ENCODE data around the gene AADACL4. TPM values are rescaled to one million over a fixed set of nuclear protein-coding genes. Genes with fewer than 3 reads are reported as not detected.
A peak's percentile ranks its signal among the peaks of the same experiment; 100 is the strongest.

The AADACL4 gene
- total RNA-seq: not detected
- 0.05 TPM for polyA plus RNA-seq
- long read RNA-seq, donor 1: 0 reads
- long read RNA-seq, donor 2: 0 reads
- long read RNA-seq, donor 3: 0 reads
- long read RNA-seq, donor 4: 0 reads
- long read RNA-seq, donor 5: 0 reads
- long read RNA-seq, donor 6: 0 reads
- long read RNA-seq, donor 7: 0 reads
- long read RNA-seq, donor 8: 0 reads
- long read RNA-seq, donor 9: 0 reads
- long read RNA-seq, donor 10: 0 reads

DNA sequence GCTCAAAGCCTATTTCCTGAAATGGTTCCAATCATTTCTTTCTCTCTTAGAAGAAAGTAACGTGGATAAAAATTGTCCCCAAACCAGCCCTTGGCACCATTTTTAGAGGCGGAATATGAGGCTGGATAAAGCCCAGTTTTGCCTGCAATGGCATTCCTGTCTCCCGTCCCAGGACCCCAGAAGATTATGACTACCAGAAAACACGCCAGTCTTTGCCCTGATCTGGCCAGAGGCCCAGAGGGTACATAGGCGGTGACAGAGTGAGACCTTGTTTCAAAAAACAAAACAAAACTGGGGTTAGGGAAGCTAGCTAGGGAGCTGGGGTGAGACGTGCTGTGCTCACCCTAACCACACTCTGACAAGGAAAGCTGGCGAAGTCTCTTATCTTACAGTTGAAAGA is at the start of gene AADACL4:
TSS of gene AADACL4 (plus strand) at position 301 of the 400 bp plus-strand sequence. CDS start 462 bp downstream, outside the sequence.
- H3K9me3 ChIP-seq (ENCODE audit: control insufficient read depth in 2 of 2, insufficient read depth in 1 of 2, low read length in 1 of 2): peaks cover 2 to 14% of the 10 kb centered on the region in 2 donors
- no peak within 1 kb of the TSS for H3K4me3 ChIP-seq (ENCODE audit: low read length in 2 of 2)
- no peaks in the 10 kb centered on the region for H3K4me1 ChIP-seq (ENCODE audit: control insufficient read depth in 2 of 2, insufficient read depth in 2 of 2, low read length in 2 of 2)
- no peak for DNase-seq (ENCODE audit: low read depth in 6 of 9, low spot score in 9 of 9)
- WGBS: 88% methylated on average over 7 of the region's 7 CpGs
- H3K36me3 ChIP-seq (ENCODE audit: control insufficient read depth in 2 of 2, insufficient read depth in 2 of 2, low read length in 1 of 2): no peaks in the 10 kb centered on the region
- no peaks in the 10 kb centered on the region for H3K27me3 ChIP-seq (ENCODE audit: control insufficient read depth in 2 of 2, insufficient read depth in 1 of 2, low read length in 1 of 2)
- no peak within 1 kb of the TSS for H3K27ac ChIP-seq (ENCODE audit: low read depth in 1 of 2, low read length in 1 of 2)

DNA sequence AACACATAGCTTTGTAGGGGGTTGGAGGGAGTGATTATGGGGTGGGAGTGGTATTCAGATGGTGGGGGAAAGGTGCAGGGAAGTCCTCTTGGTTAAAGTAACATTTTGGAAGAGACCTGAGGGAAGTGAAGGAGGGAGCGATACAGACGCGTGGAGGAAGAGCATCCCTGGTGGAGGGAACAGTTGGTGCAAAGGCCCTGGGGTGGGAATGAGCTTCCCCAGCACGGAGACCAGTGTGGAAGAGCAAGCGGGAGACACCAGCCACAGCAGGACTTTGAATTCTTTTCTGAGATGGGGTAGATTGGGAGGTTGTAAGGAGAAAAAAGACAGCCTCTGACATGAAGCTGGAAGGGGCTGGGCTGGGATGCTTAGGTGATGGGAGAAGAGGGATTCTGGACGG is 49.4 kb upstream of the AADACL4 start:
- no peak for DNase-seq (ENCODE audit: low read depth in 6 of 9, low spot score in 9 of 9)
- no peaks in the 10 kb centered on the region for H3K9me3 ChIP-seq (ENCODE audit: control insufficient read depth in 2 of 2, insufficient read depth in 1 of 2, low read length in 1 of 2)
- no peaks in the 10 kb centered on the region for H3K36me3 ChIP-seq (ENCODE audit: control insufficient read depth in 2 of 2, insufficient read depth in 2 of 2, low read length in 1 of 2)
- H3K4me1 ChIP-seq (ENCODE audit: control insufficient read depth in 2 of 2, insufficient read depth in 2 of 2, low read length in 2 of 2): peaks cover 0 to 18% of the 10 kb centered on the region in 2 donors
- H3K4me3 ChIP-seq (ENCODE audit: low read length in 2 of 2): peak overlapping the region; percentile 44 to 54
- WGBS: 92% methylated on average over 6 of the region's 6 CpGs
- peaks cover 8 to 42% of the 10 kb centered on the region in 2 donors for H3K27me3 ChIP-seq (ENCODE audit: control insufficient read depth in 2 of 2, insufficient read depth in 1 of 2, low read length in 1 of 2)
- no peak overlapping the region for H3K27ac ChIP-seq (ENCODE audit: low read depth in 1 of 2, low read length in 1 of 2)

DNA sequence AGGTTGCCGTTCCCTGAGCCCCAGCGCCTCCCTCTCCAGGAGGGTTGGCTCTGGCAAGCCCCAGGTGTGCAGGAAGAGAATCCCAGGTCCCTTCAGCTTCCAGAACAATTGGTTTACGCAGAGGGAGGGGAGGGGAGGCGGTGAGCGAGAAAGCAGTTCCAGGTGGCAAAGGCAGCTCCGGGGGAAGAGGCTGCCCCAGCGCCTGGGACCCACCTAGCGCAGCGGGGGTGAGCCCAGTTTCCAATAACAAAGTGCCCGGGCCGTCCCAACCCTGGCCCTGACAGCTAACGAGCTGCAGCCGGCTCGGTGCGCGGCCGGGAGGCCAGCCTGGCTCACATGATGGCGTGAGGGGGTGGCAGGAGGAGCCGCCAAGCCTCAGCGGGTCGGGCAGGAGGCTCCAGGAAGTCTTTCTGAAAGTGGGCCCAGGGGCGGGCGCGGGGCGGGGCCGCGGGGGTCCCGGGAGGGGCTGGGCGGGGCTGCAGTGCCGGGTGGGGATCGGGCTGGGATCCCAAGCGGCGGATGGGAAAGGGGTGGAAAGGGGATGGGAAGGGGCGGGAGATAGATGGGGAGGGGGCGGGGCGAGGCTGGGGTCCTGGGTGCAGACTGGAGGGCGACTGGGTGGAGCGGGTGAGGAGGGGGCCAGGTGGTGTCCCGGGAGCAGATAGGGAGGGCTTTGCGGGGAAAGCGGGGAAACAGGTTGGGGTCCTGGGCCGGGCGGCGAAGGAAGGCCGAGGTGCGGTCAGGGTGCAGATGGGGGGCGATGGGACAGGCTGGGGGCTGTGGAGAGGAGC is 48.7 kb upstream of the AADACL4 start:
- peaks cover 0 to 18% of the 10 kb centered on the region in 2 donors for H3K4me1 ChIP-seq (ENCODE audit: control insufficient read depth in 2 of 2, insufficient read depth in 2 of 2, low read length in 2 of 2)
- H3K36me3 ChIP-seq (ENCODE audit: control insufficient read depth in 2 of 2, insufficient read depth in 2 of 2, low read length in 1 of 2): no peaks in the 10 kb centered on the region
- DNase-seq (ENCODE audit: low read depth in 6 of 9, low spot score in 9 of 9): peak in 4 of 9 donors; percentile 20 to 70 (median 38)
- H3K27me3 ChIP-seq (ENCODE audit: control insufficient read depth in 2 of 2, insufficient read depth in 1 of 2, low read length in 1 of 2): peaks cover 8 to 42% of the 10 kb centered on the region in 2 donors
- no peaks in the 10 kb centered on the region for H3K9me3 ChIP-seq (ENCODE audit: control insufficient read depth in 2 of 2, insufficient read depth in 1 of 2, low read length in 1 of 2)
- H3K4me3 ChIP-seq (ENCODE audit: low read length in 2 of 2): peak overlapping the region; percentile 44 to 54
- H3K27ac ChIP-seq (ENCODE audit: low read depth in 1 of 2, low read length in 1 of 2): peak overlapping the region in 1 of 2 donors; percentile 61
- 5% methylated on average over 47 of the region's 47 CpGs for WGBS

DNA sequence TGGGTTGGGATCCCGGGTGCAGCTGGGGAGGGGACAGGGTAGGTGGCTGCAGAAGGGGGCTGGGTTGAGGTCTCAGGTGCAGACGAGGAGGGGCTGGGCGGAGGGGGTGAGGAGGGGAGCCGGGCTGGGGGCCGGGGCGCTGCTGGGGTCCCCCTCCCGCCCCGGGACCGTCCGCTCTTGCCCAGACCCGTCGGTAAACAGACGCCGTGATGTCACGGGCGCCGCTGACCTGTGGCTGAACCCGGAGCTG is 48.2 kb upstream of the AADACL4 start:
- no peaks in the 10 kb centered on the region for H3K36me3 ChIP-seq (ENCODE audit: control insufficient read depth in 2 of 2, insufficient read depth in 2 of 2, low read length in 1 of 2)
- no peak for DNase-seq (ENCODE audit: low read depth in 6 of 9, low spot score in 9 of 9)
- peak overlapping the region in 1 of 2 donors; percentile 61 for H3K27ac ChIP-seq (ENCODE audit: low read depth in 1 of 2, low read length in 1 of 2)
- H3K27me3 ChIP-seq (ENCODE audit: control insufficient read depth in 2 of 2, insufficient read depth in 1 of 2, low read length in 1 of 2): peaks cover 8 to 42% of the 10 kb centered on the region in 2 donors
- WGBS: 8% methylated on average over 18 of the region's 18 CpGs
- H3K9me3 ChIP-seq (ENCODE audit: control insufficient read depth in 2 of 2, insufficient read depth in 1 of 2, low read length in 1 of 2): no peaks in the 10 kb centered on the region
- peaks cover 0 to 24% of the 10 kb centered on the region in 2 donors for H3K4me1 ChIP-seq (ENCODE audit: control insufficient read depth in 2 of 2, insufficient read depth in 2 of 2, low read length in 2 of 2)
- H3K4me3 ChIP-seq (ENCODE audit: low read length in 2 of 2): peak overlapping the region in 1 of 2 donors; percentile 54

DNA sequence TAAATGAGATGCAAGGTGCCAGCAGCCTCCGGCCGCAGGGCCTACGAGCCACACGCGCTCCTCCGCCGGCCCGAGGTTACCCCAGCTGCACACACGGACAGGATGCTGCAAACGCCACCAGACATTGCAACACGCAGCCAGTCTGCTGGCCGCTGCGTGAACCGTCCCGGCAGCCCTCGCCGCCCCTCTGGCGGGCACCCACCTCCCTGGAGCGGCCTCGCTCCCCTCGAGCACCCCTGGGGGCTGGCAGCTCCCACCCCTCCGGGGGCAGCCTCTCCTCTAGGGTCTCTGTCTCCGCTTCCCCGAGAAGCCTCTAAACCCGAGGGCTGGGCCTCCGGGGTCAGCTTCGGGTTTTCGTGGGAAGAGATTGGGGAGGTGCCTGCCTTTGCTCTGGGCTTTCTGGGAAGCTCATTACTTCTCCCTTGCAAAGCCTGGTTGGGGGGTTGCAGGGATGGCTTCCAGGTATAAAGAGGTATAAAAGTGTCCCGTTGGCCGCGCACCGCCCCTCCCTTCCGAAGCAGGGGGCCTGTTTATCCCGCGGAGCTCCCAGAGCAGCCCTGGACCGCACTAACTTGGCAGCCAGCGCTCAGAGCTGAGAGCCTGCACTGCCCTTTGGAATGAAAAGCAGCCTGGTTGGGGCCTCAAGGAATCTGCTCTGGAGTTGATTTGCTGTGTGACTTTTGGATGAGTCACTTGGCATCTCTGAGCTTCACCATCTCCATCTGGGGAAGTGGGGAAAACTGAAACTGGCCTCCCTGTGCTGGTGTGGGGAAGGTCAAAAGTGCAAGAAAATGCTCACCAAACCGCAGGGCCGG is 47.7 kb upstream of the AADACL4 start:
- H3K36me3 ChIP-seq (ENCODE audit: control insufficient read depth in 2 of 2, insufficient read depth in 2 of 2, low read length in 1 of 2): no peaks in the 10 kb centered on the region
- peaks cover 8 to 42% of the 10 kb centered on the region in 2 donors for H3K27me3 ChIP-seq (ENCODE audit: control insufficient read depth in 2 of 2, insufficient read depth in 1 of 2, low read length in 1 of 2)
- peak in 1 of 9 donors; percentile 16 for DNase-seq (ENCODE audit: low read depth in 6 of 9, low spot score in 9 of 9)
- peak overlapping the region in 1 of 2 donors; percentile 20 for H3K27ac ChIP-seq (ENCODE audit: low read depth in 1 of 2, low read length in 1 of 2)
- WGBS: 55% methylated on average over 39 of the region's 39 CpGs
- H3K9me3 ChIP-seq (ENCODE audit: control insufficient read depth in 2 of 2, insufficient read depth in 1 of 2, low read length in 1 of 2): no peaks in the 10 kb centered on the region
- H3K4me1 ChIP-seq (ENCODE audit: control insufficient read depth in 2 of 2, insufficient read depth in 2 of 2, low read length in 2 of 2): peaks cover 2 to 24% of the 10 kb centered on the region in 2 donors
- H3K4me3 ChIP-seq (ENCODE audit: low read length in 2 of 2): peak overlapping the region in 1 of 2 donors; percentile 54

DNA sequence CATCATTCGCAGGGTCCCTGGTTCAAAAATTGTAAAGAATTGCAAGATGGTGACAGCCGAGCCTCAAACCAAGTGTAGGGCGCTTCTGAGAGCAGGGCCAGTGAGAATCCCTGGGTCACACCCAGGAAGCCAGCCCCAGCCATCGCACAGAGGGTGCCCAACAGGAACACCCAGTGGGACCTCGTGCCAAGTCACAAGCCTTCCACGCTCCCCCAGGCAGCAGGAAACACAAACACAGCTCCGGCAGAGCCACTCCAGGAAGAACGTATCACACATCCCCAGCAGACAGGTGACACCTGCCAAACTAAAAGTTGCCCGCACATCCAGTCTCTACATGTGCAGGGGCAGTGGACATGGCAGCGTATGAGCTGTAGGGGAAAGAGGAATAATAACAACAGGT is 46.1 kb upstream of the AADACL4 start:
- no peaks in the 10 kb centered on the region for H3K9me3 ChIP-seq (ENCODE audit: control insufficient read depth in 2 of 2, insufficient read depth in 1 of 2, low read length in 1 of 2)
- no peaks in the 10 kb centered on the region for H3K36me3 ChIP-seq (ENCODE audit: control insufficient read depth in 2 of 2, insufficient read depth in 2 of 2, low read length in 1 of 2)
- H3K4me3 ChIP-seq (ENCODE audit: low read length in 2 of 2): no peak overlapping the region
- 75% methylated on average over 10 of the region's 10 CpGs for WGBS
- no peak for DNase-seq (ENCODE audit: low read depth in 6 of 9, low spot score in 9 of 9)
- peaks cover 8 to 42% of the 10 kb centered on the region in 2 donors for H3K27me3 ChIP-seq (ENCODE audit: control insufficient read depth in 2 of 2, insufficient read depth in 1 of 2, low read length in 1 of 2)
- peaks cover 3 to 24% of the 10 kb centered on the region in 2 donors for H3K4me1 ChIP-seq (ENCODE audit: control insufficient read depth in 2 of 2, insufficient read depth in 2 of 2, low read length in 2 of 2)
- no peak overlapping the region for H3K27ac ChIP-seq (ENCODE audit: low read depth in 1 of 2, low read length in 1 of 2)

DNA sequence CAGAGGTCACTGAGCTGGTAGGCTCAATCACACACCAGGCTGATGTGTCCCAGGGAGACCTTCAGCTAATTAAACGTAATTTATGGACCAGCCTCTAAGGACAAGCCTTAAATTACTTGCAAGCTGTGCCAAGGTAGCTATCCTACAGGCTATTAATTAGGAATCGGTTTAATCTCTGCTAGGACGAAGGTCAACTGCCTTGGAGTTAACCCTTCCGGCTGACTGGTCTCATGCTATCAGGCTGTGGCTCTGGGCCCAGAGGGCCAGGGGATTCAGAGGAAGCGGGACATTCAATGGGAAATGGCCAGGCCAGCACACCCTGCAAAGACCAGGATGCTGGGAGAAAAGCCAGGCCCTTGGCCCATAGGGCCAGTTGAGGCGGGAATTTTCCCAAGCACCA is 44.9 kb upstream of the AADACL4 start:
- Histone ChIP-seq H3K36me3 (ENCODE audit: control insufficient read depth in 2 of 2, insufficient read depth in 2 of 2, low read length in 1 of 2) (no peaks in the 10 kb centered on the region), H3K27me3 (ENCODE audit: control insufficient read depth in 2 of 2, insufficient read depth in 1 of 2, low read length in 1 of 2) (peaks cover 8 to 39% of the 10 kb centered on the region in 2 donors), H3K4me1 (ENCODE audit: control insufficient read depth in 2 of 2, insufficient read depth in 2 of 2, low read length in 2 of 2) (peaks cover 3 to 24% of the 10 kb centered on the region in 2 donors), H3K4me3 (ENCODE audit: low read length in 2 of 2) (no peak overlapping the region), H3K9me3 (ENCODE audit: control insufficient read depth in 2 of 2, insufficient read depth in 1 of 2, low read length in 1 of 2) (no peaks in the 10 kb centered on the region), H3K27ac (ENCODE audit: low read depth in 1 of 2, low read length in 1 of 2) (no peak overlapping the region)
- 94% methylated on average over 6 of the region's 6 CpGs for WGBS
- DNase-seq (ENCODE audit: low read depth in 6 of 9, low spot score in 9 of 9): no peak

DNA sequence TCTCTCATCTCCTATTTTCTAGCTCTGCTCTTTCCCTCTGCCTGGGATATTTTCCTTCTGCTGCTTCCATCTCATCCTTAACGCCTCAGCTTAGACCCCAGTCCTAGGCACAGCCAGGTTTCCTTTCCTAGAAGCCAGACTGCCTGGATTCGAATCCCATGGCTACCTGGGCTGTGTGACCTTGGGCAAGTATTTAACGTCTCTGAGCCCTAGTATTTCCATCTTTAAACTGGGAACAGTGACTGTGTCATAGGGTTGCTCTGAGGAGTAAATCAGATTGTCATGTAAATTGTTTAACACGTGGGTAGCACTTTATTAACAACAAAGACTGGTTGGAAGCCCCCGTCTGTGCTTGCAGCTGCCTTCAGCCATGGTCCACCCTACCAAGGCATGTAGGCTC is 44.2 kb upstream of the AADACL4 start:
- 95% methylated on average over 5 of the region's 5 CpGs for WGBS
- no peak overlapping the region for H3K4me3 ChIP-seq (ENCODE audit: low read length in 2 of 2)
- H3K27me3 ChIP-seq (ENCODE audit: control insufficient read depth in 2 of 2, insufficient read depth in 1 of 2, low read length in 1 of 2): peaks cover 8 to 32% of the 10 kb centered on the region in 2 donors
- H3K27ac ChIP-seq (ENCODE audit: low read depth in 1 of 2, low read length in 1 of 2): no peak overlapping the region
- no peaks in the 10 kb centered on the region for H3K9me3 ChIP-seq (ENCODE audit: control insufficient read depth in 2 of 2, insufficient read depth in 1 of 2, low read length in 1 of 2)
- DNase-seq (ENCODE audit: low read depth in 6 of 9, low spot score in 9 of 9): no peak
- no peaks in the 10 kb centered on the region for H3K36me3 ChIP-seq (ENCODE audit: control insufficient read depth in 2 of 2, insufficient read depth in 2 of 2, low read length in 1 of 2)
- peaks cover 3 to 22% of the 10 kb centered on the region in 2 donors for H3K4me1 ChIP-seq (ENCODE audit: control insufficient read depth in 2 of 2, insufficient read depth in 2 of 2, low read length in 2 of 2)

DNA sequence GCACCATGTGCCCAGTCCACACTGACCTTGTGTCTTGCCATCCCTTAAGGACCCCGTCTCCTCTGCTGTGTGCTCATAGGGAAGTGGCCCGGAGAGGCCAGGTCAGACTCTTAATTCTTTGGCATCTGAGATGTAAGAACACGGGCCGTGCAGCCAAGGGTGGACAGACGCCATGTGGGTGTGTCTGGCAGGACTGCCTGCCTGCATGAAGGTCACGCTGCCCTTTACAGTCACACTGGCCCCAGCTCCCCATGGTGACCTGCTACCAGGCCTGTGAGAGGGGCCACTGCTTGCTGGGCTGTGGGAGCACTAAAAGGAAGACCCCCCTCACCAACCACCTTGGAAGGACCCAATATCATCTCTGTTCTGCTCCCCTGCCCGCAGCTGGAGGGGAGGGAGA is 43.5 kb upstream of the AADACL4 start:
- 83% methylated on average over 7 of the region's 7 CpGs for WGBS
- H3K36me3 ChIP-seq (ENCODE audit: control insufficient read depth in 2 of 2, insufficient read depth in 2 of 2, low read length in 1 of 2): no peaks in the 10 kb centered on the region
- H3K4me1 ChIP-seq (ENCODE audit: control insufficient read depth in 2 of 2, insufficient read depth in 2 of 2, low read length in 2 of 2): peaks cover 3 to 17% of the 10 kb centered on the region in 2 donors
- peaks cover 8 to 26% of the 10 kb centered on the region in 2 donors for H3K27me3 ChIP-seq (ENCODE audit: control insufficient read depth in 2 of 2, insufficient read depth in 1 of 2, low read length in 1 of 2)
- no peak overlapping the region for H3K4me3 ChIP-seq (ENCODE audit: low read length in 2 of 2)
- DNase-seq (ENCODE audit: low read depth in 6 of 9, low spot score in 9 of 9): no peak
- no peaks in the 10 kb centered on the region for H3K9me3 ChIP-seq (ENCODE audit: control insufficient read depth in 2 of 2, insufficient read depth in 1 of 2, low read length in 1 of 2)
- no peak overlapping the region for H3K27ac ChIP-seq (ENCODE audit: low read depth in 1 of 2, low read length in 1 of 2)

Measured in thymus (tissue), 14 donors.